Measurements from ENCODE around the gene APBA2. TPM values are rescaled to one million over a fixed set of nuclear protein-coding genes. Genes with fewer than 3 reads are reported as not detected.

Gene APBA2
- total RNA-seq, 6 donors from 2014 or later = 3.2 to 7.9 (median 6.0) TPM

DNA sequence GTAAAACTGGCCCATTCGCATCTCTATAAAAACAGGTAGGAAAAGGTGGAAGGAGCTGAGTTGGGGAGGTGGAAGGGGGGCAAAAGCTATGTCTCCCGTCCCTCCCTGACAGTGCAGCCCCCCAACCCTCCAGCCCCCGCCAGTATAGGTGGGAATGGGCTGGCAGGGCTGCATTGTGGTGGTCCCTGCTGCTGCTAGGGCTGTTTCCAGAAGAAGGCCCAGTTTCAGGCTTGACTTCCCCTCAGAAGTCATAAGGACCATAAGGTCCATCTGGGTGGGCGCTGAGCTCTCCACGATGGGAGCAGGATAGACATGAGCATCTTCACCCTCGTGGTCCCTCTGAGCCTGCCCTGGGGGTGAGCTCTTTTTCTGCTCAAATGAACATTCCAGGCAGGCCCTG, 44.2 kb downstream of the APBA2 start:
- Histone ChIP-seq H3K4me1 (no peaks in the 10 kb centered on the region), H3K27ac (no peak overlapping the region), H3K36me3 (no peaks in the 10 kb centered on the region), H3K27me3 (no peaks in the 10 kb centered on the region), H3K9me3 (no peaks in the 10 kb centered on the region), H3K4me3 (no peak overlapping the region)
- 79 to 90% methylated on average over 6 of the region's 6 CpGs for WGBS, 2 donors
- no peak for ATAC-seq (ENCODE audit: low FRiP score in 2 of 2)
- DNase-seq = no peak
- no peak for TF ChIP-seq POLR2AphosphoS5 (IDR thresholded peaks at IDR 0.05)
- no peak for TF ChIP-seq CTCF (IDR thresholded peaks at IDR 0.05)
- TF ChIP-seq EP300 (IDR thresholded peaks at IDR 0.05) = no peak
- no peak for TF ChIP-seq POLR2A (IDR thresholded peaks at IDR 0.05)

DNA sequence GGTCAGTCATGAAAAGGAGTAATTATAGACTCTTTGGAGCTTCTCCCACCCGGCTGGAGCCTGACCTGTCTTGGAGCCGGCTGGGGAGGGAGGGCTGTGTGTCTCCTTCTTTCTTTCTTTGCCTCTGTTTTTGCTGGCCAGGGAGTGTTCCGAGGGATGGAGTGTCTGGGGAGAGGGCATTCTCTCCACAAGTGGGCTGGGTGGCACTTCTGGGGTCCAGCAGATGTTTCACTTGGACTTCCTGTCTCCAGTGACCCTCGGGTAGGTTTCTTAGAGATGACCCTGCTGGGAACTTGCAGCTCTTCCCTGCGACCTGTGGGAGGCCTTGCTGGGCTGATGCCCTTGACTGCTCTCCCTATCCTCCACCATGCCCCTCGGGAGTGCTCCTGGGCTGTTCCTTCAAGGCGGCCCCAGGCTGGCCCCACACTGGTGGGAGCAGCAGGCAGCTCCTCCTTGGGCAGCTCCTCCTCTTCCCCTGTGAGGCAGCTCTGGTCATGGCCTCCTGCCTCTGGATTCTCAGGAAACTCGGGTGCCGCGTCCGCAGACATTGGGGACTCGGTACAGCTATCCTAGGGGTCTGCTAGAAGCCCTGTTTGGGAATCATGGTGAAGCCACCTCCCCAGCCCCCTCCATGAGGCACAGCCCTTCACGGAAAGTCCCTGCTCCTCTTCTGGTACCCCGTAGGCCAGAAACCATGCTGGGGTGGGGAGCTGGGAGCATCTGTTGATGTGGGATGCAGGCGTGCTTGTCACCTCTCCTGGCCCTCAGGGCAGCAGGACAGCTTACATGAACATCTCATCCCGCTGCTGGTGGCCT, 44.9 kb downstream of the APBA2 start:
- no peak for DNase-seq
- WGBS, 2 donors = 84 to 90% methylated on average over 14 to 16 of the region's 16 CpGs
- H3K4me3 ChIP-seq = no peak overlapping the region

DNA sequence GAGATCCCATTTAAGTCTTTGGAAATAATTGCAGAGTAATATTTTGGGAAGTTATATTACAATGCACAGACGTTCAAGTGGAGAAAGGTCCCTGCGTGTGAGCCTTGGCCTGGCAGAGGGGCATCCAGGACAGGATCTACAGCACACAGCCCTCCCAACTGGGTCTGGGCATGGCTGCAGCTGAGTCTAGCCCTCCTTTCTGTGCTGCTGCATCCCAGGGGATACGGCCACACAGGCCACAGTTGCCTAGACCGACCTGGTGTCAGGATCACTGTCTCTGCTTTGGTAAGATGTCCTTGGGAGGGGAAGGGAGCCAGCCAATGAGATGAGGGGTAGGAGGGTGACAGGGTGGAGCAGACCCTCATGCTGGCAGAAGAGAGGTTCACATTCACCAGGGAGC, 46.1 kb downstream of the APBA2 start:
- no peak for DNase-seq
- H3K27me3 ChIP-seq = no peaks in the 10 kb centered on the region
- TF ChIP-seq EP300 (IDR thresholded peaks at IDR 0.05) (no peak), POLR2AphosphoS5 (IDR thresholded peaks at IDR 0.05) (no peak), POLR2A (IDR thresholded peaks at IDR 0.05) (no peak), CTCF (IDR thresholded peaks at IDR 0.05) (no peak)
- no peak overlapping the region for H3K27ac ChIP-seq
- H3K4me1 ChIP-seq = no peaks in the 10 kb centered on the region
- no peak for ATAC-seq (ENCODE audit: low FRiP score in 2 of 2)
- H3K9me3 ChIP-seq = no peaks in the 10 kb centered on the region
- H3K36me3 ChIP-seq = no peaks in the 10 kb centered on the region
- H3K4me3 ChIP-seq = no peak overlapping the region
- WGBS, 2 donors = 84 to 97% methylated on average over 4 of the region's 4 CpGs

More for the DNA sequence above, 44.9 kb downstream of the APBA2 start:
- Histone ChIP-seq H3K4me1 (no peaks in the 10 kb centered on the region), H3K36me3 (no peaks in the 10 kb centered on the region), H3K9me3 (no peaks in the 10 kb centered on the region), H3K27ac (no peak overlapping the region), H3K27me3 (no peaks in the 10 kb centered on the region)
- no peak for ATAC-seq (ENCODE audit: low FRiP score in 2 of 2)
- TF ChIP-seq CTCF (IDR thresholded peaks at IDR 0.05) = no peak
- no peak for TF ChIP-seq POLR2AphosphoS5 (IDR thresholded peaks at IDR 0.05)
- no peak for TF ChIP-seq POLR2A (IDR thresholded peaks at IDR 0.05)
- TF ChIP-seq EP300 (IDR thresholded peaks at IDR 0.05) = no peak

DNA sequence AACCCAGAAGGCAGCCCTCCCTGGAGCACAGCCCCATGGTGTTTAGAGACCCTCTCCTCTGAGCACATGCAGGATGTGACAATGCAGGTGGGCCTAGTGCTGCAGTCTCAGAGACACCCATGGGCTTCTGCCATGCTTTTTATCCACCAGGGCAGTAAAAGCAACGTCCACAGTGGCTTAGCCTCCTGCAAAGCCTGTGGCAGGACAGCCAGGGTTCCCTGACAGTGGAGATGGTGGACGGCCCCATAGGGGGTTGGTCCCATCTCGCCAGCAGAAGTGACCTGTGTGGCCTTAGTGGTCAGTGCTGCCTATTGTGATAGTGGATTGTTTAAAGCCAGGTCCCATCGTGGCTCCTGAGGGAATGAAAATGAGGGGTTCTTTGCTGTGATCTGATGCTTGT, 46.6 kb downstream of the APBA2 start:
- no peak overlapping the region for H3K27ac ChIP-seq
- TF ChIP-seq POLR2A (IDR thresholded peaks at IDR 0.05) = no peak
- TF ChIP-seq POLR2AphosphoS5 (IDR thresholded peaks at IDR 0.05) = no peak
- TF ChIP-seq CTCF (IDR thresholded peaks at IDR 0.05) = no peak
- no peak for TF ChIP-seq EP300 (IDR thresholded peaks at IDR 0.05)
- H3K9me3 ChIP-seq = no peaks in the 10 kb centered on the region
- DNase-seq (no peak), ATAC-seq (ENCODE audit: low FRiP score in 2 of 2) (no peak)
- no peaks in the 10 kb centered on the region for H3K27me3 ChIP-seq
- 89 to 96% methylated on average over 1 to 3 of the region's 4 CpGs for WGBS, 2 donors
- H3K4me1 ChIP-seq = no peaks in the 10 kb centered on the region
- no peak overlapping the region for H3K4me3 ChIP-seq
- H3K36me3 ChIP-seq = no peaks in the 10 kb centered on the region

All from upper lobe of left lung (tissue), 6 donors.